GM10847 (cell line): Measurements from ENCODE around the gene GALNTL6.

Experiments used
- POLR2A ChIP-seq: IDR thresholded peaks from 2 replicates; pipeline ENCODE4 v1.6.1; 2011; ENCODE audit not compliant: insufficient read length; ENCODE audit errors: extremely low read depth

The GALNTL6 gene

DNA sequence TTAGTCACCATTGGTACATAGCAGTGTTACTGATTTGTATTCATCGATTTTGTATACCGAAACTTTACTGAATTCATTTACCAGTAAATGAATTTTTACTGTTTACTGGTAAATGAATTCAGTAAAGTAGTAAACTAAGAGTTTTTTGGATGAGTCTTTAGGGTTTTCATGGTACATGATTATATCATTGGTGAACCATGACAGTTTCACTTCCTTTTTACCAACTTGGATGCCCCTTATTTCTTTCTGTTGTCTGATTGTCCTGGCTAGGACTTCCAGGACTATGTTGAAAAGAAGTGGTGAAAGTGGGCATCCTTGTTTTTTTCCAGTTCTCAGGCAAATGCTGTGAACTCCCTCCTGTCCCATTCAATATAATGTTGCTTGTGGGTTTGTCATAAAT is 494.9 kb downstream of the GALNTL6 start:
- no peak for TF ChIP-seq POLR2A

GRCh38 chr4:172311682-172312081 is 498.5 kb downstream of the GALNTL6 start:
- no peak for TF ChIP-seq POLR2A

- TF ChIP-seq POLR2A = no peak
These were observed 510.1 kb downstream of the GALNTL6 start for GRCh38 chr4:172323288-172323687.

- no peak for TF ChIP-seq POLR2A
These were observed 531.2 kb downstream of the GALNTL6 start for GRCh38 chr4:172344308-172344938.

- TF ChIP-seq POLR2A = no peak
These were observed 535.2 kb downstream of the GALNTL6 start for GRCh38 chr4:172348426-172348825.

DNA sequence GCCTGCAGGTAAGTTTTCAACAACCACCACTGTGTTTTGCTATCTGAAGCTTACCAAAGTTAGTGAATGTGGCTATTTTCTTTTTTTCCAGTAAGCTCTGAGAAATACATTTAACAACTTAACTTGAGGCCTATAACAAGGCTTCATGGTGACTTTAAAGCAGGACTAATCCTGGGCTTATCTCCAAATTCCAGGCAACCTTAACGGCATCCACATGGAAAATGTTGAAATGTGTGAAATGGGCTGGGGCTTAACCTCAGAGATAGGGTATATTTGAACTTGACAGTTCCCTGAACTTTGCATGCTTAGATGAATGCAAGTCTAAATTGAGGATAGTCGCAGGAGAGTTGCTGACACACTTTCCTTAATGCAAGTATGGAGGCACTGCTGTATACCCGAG is 539.2 kb downstream of the GALNTL6 start:
- no peak for TF ChIP-seq POLR2A

- TF ChIP-seq POLR2A = no peak
These were observed 542.8 kb downstream of the GALNTL6 start for GRCh38 chr4:172356016-172356415.

- no peak for TF ChIP-seq POLR2A
These were observed 543.9 kb downstream of the GALNTL6 start for GRCh38 chr4:172357006-172357540.

DNA sequence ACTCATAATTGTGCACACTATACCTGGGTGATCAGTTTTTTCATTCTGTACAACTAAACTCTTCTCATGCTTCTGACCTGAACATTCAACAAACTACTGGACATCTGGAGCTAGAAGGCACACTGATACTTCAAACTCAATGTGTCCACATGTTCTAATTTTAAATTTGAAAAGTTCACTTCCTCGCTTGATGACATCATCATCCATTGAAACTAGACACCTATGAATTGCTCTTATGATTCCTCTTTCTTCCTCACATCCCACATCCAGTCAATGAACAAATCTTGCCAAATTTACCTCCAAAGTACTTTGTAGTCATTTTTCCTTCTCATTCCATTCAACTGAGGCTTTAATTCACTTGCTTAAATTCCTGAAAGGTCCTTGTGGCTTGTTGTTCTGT is 549.4 kb downstream of the GALNTL6 start:
- no peak for TF ChIP-seq POLR2A

DNA sequence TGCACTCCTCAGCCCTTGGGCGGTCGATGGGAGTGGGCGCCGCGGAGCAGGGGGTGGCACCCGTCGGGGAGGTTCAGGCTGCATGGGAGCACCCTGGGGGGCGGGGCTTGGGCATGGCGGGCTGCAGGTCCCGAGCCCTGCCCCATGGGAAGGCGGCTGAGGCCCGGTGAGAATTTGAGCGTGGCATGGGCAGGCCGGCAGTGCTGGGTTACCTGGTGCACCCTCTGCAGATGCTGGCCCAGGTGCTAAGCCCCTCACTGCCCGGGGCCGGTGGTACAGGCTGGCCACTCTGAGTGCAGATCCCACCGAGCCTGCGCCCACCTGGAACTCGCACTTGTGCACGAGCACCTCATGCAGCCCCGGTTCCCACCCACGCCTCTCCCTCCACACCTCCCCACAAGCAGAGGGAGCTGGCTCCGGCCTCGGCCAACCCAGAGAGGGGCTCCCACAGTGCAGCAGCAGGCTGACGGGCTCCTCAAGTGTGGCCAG is 556.3 kb downstream of the GALNTL6 start:
- TF ChIP-seq POLR2A = no peak

DNA sequence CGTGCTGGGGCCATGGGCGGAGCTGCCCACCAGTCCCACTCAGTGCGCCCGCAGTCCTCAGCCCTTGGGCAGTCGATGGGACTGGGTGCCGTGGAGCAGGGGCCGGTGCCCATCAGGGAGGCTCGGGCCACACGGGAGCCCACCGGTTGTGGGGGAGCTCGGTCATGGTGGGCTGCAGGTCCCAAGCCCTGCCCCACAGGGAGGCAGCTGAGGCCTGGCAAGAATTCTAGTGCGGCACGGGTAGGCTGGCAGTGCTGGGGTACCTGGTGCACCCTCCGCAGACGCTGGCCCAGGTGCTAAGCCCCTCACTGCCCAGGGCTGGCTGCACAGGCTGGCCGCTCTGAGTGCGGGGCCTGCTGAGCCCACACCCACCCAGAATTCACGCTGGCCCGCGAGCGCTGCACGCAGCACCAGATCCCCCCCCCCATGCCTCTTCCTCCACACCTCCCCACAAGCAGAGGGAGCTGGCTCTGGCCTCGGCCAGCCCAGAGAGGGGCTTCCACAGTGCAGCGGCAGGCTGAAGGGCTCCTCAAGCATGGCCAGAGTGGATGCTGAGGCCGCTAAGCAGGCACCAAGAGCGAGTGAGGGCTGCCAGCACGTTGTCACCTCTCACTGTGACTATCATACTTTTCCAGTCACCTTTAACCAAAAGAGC is 564.4 kb downstream of the GALNTL6 start:
- TF ChIP-seq POLR2A = no peak

DNA sequence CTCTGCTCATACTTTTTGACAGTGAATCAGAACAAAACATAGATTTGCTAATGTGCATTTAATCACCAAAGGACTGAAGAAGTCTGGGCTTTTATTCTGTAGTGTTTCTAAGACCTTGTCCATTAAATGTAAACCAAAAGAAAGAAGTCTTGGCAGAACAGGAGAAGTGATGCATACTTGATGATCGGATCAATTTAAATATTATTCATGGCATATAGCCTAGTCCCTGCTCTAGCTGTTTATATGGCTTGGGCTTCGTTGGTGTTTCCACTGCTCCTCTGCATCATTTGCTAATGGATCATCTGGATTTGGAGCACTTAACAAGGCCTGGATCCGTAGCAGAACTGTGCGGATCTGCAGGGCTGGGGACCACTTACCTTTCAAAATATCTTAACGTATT is 566.6 kb downstream of the GALNTL6 start:
- no peak for TF ChIP-seq POLR2A

GRCh38 chr4:172390331-172390730 is 577.1 kb downstream of the GALNTL6 start:
- no peak for TF ChIP-seq POLR2A

GRCh38 chr4:172392741-172393140 is 579.5 kb downstream of the GALNTL6 start:
- TF ChIP-seq POLR2A = no peak

DNA sequence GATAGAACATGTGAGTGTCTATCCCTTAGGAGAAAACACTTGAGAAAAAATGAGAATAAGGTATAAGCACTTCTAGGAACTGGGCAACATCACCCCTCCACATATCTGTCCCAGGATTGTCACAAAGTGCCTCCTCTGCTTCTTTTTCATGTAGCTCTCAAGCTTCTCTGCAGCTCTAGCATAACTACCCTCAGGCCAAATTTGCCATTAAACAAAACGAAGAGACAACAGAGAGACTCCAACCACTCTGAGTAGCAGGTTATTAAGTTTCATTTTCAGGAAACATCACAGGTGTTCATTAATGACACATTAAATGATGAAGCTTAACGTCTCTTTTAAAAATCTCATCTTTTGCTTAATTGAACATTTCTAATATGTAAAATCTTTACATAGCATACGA is 580.0 kb downstream of the GALNTL6 start:
- TF ChIP-seq POLR2A = no peak

DNA sequence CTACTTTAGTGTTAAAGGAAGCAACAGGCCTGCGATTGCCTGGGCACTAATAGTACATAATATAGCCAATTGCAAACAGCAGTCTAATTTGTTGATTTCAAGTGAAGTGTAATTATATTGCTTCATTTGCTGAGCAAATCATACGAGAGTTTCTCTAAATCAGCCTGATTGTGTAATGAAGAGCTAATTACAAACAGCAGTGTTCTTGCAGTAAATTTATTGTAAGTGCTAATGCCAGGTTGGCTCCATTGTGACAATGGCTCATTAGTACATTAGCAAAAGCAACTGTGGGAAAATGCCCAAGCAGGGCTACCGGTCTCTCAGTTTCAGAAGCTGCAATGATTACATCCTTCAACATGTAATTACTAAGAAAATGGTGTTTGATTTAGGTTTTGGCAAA is 591.5 kb downstream of the GALNTL6 start:
- no peak for TF ChIP-seq POLR2A
